ENCODE measurements around the gene KNOP1. TPM values are rescaled to one million over a fixed set of nuclear protein-coding genes. Genes with fewer than 3 reads are reported as not detected.

Gene KNOP1
- total RNA-seq, 1 experiment from 2014 or later = 70.1 TPM

GRCh38 chr16:19711643-19712042 is 6.4 kb downstream of the KNOP1 start:
- Histone ChIP-seq H3K36me3 (ENCODE audit: control insufficient read depth, insufficient read depth, low read length) (peaks cover 6% of the 10 kb centered on the region; the same call in 1 of the 2 replicates), H3K27ac (ENCODE audit: low read length) (no peak overlapping the region), H3K9me3 (ENCODE audit: control insufficient read depth, insufficient read depth, low read depth, low read length) (no peaks in the 10 kb centered on the region), H3K4me1 (ENCODE audit: control insufficient read depth, insufficient read depth, low read length) (0 out of 2 replicates have a peak, but pooled peaks cover 3% of the 10 kb centered on the region), H3K27me3 (ENCODE audit: control insufficient read depth, insufficient read depth, low read length) (no peaks in the 10 kb centered on the region), H3K4me3 (ENCODE audit: low read depth in 2 of 2, low read length in 2 of 2) (no peak overlapping the region)
- TF ChIP-seq SIN3A (IDR thresholded peaks at IDR 0.05; ENCODE audit: borderline replicate concordance, insufficient read depth, low read depth, low read length) (no peak), REST (IDR thresholded peaks at IDR 0.05; ENCODE audit: insufficient read depth in 1 of 2, low read depth in 2 of 2, low read length in 1 of 2) (no peak), TCF7L2 (IDR thresholded peaks at IDR 0.05; ENCODE audit: low read depth, low read length) (no peak), POLR2AphosphoS5 (IDR thresholded peaks at IDR 0.05; ENCODE audit: low read depth, low read length) (no peak)
- TF ChIP-seq, protein P1, sequence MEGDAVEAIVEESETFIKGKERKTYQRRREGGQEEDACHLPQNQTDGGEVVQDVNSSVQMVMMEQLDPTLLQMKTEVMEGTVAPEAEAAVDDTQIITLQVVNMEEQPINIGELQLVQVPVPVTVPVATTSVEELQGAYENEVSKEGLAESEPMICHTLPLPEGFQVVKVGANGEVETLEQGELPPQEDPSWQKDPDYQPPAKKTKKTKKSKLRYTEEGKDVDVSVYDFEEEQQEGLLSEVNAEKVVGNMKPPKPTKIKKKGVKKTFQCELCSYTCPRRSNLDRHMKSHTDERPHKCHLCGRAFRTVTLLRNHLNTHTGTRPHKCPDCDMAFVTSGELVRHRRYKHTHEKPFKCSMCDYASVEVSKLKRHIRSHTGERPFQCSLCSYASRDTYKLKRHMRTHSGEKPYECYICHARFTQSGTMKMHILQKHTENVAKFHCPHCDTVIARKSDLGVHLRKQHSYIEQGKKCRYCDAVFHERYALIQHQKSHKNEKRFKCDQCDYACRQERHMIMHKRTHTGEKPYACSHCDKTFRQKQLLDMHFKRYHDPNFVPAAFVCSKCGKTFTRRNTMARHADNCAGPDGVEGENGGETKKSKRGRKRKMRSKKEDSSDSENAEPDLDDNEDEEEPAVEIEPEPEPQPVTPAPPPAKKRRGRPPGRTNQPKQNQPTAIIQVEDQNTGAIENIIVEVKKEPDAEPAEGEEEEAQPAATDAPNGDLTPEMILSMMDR (IDR thresholded peaks at IDR 0.05) = no peak
- ChIA-PET POLR2A (no interaction called here), CTCF (no interaction called here)
- ATAC-seq (no peak), DNase-seq (ENCODE audit: low read depth, low spot score) (no peak)
- in situ Hi-C loops (cut with HindIII; ENCODE audit: low pct_unique_long_range_greater_than_20kb, low sequenced_read_pairs) (no loop called here), intact Hi-C loops (cut with micrococcal nuclease; ENCODE audit: unreplicated experiment) (no loop called here)
- BruUV-seq (replicated peaks) = no TSS peak

- no peaks in the 10 kb centered on the region for H3K9me3 ChIP-seq (ENCODE audit: control insufficient read depth, insufficient read depth, low read depth, low read length)
- H3K36me3 ChIP-seq (ENCODE audit: control insufficient read depth, insufficient read depth, low read length) = peaks cover 8% of the 10 kb centered on the region; the same call in 1 of the 2 replicates
- intact Hi-C loops (cut with micrococcal nuclease; ENCODE audit: unreplicated experiment) (no loop called here), in situ Hi-C loops (cut with HindIII; ENCODE audit: low pct_unique_long_range_greater_than_20kb, low sequenced_read_pairs) (no loop called here)
- H3K27me3 ChIP-seq (ENCODE audit: control insufficient read depth, insufficient read depth, low read length) = no peaks in the 10 kb centered on the region
- BruUV-seq (replicated peaks) = no TSS peak
- POLR2A ChIA-PET = no interaction called here
- no peak overlapping the region for H3K27ac ChIP-seq (ENCODE audit: low read length)
- no peak for ATAC-seq
- DNase-seq (ENCODE audit: low read depth, low spot score) = no peak
- no peak overlapping the region for H3K4me3 ChIP-seq (ENCODE audit: low read depth in 2 of 2, low read length in 2 of 2)
- CTCF ChIA-PET = interaction anchor here (0.7 kb wide), 1 partner anchor 626 kb away, joined by 6 read pairs; no protein-coding TSS in a partner anchor
- TF ChIP-seq TCF7L2 (IDR thresholded peaks at IDR 0.05; ENCODE audit: low read depth, low read length) (no peak), SIN3A (IDR thresholded peaks at IDR 0.05; ENCODE audit: borderline replicate concordance, insufficient read depth, low read depth, low read length) (no peak), POLR2AphosphoS5 (IDR thresholded peaks at IDR 0.05; ENCODE audit: low read depth, low read length) (no peak), REST (IDR thresholded peaks at IDR 0.05; ENCODE audit: insufficient read depth in 1 of 2, low read depth in 2 of 2, low read length in 1 of 2) (no peak)
- TF ChIP-seq, protein P1 (IDR thresholded peaks at IDR 0.05) = no peak
- H3K4me1 ChIP-seq (ENCODE audit: control insufficient read depth, insufficient read depth, low read length) = no peaks in the 10 kb centered on the region
Observed at GRCh38 chr16:19710991-19711545, 7.0 kb downstream of the KNOP1 start.
